ENCODE measurements around the gene HIRIP3.
A peak's percentile ranks its signal among the peaks of the same experiment; 100 is the strongest.

HIRIP3 gene

DNA sequence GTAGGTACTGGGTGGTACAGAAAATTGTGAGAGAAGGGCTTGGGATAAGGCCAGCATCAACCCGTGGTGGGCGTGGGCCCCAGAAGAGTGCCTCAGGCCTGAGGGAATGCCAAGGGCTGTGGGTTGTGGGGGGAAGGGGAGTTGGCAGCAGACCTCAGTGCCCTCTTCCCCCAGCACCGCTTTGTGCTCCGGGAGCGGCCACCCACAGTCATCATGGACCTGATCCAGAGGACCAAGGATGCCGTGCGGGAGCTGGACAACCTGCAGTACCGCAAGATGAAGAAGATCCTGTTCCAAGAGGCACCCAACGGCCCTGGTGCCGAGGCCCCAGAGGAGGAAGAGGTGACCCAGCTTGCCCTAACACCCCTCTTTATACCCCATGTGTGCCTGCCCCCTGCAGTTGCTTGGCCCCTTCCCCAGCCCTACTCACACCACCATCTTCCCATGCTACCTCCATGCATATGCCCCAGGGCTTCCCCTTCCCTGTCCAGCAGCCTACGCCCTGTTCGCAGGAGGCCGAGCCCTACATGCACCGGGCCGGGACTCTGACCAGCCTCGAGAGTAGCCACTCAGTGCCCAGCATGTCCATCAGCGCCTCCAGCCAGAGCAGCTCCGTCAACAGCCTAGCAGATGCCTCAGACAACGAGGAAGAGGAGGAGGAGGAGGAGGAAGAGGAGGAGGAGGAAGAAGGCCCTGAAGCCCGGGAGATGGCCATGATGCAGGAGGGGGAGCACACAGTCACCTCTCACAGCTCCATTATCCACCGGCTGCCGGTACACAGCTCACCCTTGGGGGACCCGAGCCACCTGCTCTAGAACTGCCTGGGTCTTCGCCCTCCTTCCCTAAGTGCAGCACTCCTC lies 12.6 kb downstream of the HIRIP3 start:
- TF ChIP-seq, protein P1, sequence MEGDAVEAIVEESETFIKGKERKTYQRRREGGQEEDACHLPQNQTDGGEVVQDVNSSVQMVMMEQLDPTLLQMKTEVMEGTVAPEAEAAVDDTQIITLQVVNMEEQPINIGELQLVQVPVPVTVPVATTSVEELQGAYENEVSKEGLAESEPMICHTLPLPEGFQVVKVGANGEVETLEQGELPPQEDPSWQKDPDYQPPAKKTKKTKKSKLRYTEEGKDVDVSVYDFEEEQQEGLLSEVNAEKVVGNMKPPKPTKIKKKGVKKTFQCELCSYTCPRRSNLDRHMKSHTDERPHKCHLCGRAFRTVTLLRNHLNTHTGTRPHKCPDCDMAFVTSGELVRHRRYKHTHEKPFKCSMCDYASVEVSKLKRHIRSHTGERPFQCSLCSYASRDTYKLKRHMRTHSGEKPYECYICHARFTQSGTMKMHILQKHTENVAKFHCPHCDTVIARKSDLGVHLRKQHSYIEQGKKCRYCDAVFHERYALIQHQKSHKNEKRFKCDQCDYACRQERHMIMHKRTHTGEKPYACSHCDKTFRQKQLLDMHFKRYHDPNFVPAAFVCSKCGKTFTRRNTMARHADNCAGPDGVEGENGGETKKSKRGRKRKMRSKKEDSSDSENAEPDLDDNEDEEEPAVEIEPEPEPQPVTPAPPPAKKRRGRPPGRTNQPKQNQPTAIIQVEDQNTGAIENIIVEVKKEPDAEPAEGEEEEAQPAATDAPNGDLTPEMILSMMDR (IDR thresholded peaks at IDR 0.05; ENCODE audit: control insufficient read depth, insufficient read depth, low read depth, low read length, missing control alignments) = no peak
- H3K4me3 ChIP-seq (ENCODE audit: control insufficient read depth, low read depth, low read length) = no peak overlapping the region
- no peak for DNase-seq (ENCODE audit: low read depth)

DNA sequence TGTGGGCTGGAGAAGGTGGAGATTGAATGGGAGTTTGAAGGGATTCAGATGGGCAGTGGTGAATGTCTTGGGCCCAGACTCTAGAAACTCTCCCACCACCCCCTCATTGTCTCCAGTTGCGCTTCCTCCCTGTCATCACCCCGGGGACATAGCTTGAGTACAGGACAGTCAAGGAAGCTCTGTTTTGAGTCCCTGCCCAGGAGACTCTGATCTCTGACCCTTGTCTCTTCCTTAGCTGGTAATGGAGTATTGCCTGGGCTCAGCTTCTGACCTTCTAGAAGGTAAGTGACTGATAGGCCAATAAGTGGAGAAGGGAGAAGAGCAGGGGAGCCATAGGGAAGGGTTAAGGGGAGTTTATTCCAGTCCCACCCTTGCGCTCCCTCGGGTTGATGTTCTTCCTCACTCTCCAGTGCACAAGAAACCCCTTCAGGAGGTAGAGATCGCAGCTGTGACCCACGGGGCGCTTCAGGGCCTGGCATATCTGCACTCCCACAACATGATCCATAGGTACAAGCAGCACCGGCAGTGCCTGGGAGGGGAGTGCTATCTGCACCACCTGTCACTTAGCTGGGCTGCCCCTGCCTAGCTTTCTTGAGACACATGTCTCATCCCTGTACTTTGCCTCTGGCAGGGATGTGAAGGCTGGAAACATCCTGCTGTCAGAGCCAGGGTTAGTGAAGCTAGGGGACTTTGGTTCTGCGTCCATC lies 16.7 kb downstream of the HIRIP3 start:
- TF ChIP-seq, protein P1 (IDR thresholded peaks at IDR 0.05; ENCODE audit: control insufficient read depth, insufficient read depth, low read depth, low read length, missing control alignments) = no peak
- no peak overlapping the region for H3K4me3 ChIP-seq (ENCODE audit: control insufficient read depth, low read depth, low read length)
- DNase-seq (ENCODE audit: low read depth) = no peak

DNA sequence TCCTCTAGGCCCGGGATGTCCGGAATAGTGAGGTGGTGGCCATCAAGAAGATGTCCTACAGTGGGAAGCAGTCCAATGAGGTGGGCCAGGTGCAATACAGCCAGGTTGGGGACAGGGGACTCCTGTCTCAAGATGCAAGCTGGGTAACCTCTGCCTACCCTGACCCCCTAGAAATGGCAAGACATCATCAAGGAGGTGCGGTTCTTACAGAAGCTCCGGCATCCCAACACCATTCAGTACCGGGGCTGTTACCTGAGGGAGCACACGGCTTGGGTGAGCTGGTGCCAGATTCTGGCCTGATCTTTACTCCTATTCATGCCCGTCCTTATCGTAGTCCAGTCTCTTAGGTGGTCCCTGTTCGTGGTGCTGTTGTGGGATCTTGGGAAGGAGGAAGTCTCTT lies 17.3 kb downstream of the HIRIP3 start:
- TF ChIP-seq, protein P1 (IDR thresholded peaks at IDR 0.05; ENCODE audit: control insufficient read depth, insufficient read depth, low read depth, low read length, missing control alignments) = no peak
- no peak overlapping the region for H3K4me3 ChIP-seq (ENCODE audit: control insufficient read depth, low read depth, low read length)
- DNase-seq (ENCODE audit: low read depth) = no peak

DNA sequence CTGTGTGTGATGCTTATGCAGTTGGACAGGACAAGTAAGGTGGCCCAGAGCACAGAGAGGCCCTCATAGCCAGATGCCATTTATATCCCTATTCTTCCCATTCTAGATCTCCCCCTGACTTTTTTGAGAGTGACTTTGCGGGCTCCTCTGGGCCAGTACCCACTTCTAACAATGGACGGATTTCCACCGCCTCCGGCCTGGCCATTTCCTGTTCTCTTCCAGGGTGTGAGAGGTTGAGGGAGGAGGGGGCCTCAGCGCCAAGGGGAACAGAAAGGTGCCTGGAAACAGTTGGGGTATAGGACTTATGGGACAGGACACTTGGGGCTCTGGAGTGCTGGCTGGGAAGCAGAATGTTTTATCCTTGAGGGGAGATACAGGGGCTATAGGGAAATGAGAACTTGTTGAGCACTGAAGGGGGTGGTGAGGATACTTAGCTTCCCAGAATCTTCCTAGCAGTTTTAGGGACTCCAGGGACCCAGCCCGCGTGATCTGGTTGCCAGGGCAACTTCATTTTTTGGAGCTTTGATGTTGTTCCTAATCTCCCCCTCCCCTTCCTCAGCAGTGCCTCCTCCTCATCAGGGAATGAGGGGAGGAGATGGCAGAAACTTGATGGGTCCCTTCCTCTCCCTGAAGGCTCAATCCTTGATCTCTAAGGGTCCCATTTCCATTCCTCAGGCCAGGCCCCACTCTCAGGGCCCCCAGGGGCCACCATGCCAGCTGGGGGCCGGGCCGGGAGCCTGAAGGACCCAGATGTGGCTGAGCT lies 18.2 kb downstream of the HIRIP3 start:
- TF ChIP-seq, protein P1 (IDR thresholded peaks at IDR 0.05; ENCODE audit: control insufficient read depth, insufficient read depth, low read depth, low read length, missing control alignments) = no peak
- DNase-seq (ENCODE audit: low read depth) = no peak
- H3K4me3 ChIP-seq (ENCODE audit: control insufficient read depth, low read depth, low read length) = no peak overlapping the region

DNA sequence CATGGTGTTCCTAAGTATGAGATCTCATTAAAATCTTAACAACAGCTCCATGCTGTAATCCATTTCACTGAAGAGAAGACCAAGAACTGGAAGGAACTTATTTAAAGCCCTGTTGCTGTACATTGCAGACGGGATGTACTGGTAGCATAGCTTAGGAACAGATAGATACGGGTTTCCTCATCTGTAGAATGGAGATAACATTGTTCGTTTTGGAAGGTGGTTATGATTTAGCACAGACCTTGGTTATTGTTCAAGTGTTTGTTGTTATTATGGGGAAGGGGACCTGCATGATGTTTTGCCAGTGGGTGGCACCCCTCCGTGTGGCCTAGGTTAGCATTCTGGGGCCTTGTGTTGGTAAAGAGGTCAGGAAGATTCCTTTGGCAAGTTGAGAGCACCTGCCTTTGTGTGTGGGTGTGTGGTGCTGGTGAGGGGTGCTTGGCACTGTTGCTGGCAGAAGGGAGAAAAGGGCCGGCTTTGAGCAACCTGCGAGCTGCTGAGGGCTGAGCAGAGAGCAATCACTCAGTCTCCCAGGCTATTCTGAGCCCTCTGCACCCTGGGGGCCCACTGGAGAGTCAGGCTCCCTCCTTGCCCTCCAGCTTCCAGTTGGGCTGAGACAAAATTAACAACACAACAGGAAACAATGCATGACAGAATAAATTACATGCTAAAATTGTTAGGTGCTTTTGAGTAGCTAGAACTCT lies 19.5 kb downstream of the HIRIP3 start:
- TF ChIP-seq, protein P1 (IDR thresholded peaks at IDR 0.05; ENCODE audit: control insufficient read depth, insufficient read depth, low read depth, low read length, missing control alignments) = no peak
- DNase-seq (ENCODE audit: low read depth) = no peak
- H3K4me3 ChIP-seq (ENCODE audit: control insufficient read depth, low read depth, low read length) = peak overlapping the region; percentile 95

DNA sequence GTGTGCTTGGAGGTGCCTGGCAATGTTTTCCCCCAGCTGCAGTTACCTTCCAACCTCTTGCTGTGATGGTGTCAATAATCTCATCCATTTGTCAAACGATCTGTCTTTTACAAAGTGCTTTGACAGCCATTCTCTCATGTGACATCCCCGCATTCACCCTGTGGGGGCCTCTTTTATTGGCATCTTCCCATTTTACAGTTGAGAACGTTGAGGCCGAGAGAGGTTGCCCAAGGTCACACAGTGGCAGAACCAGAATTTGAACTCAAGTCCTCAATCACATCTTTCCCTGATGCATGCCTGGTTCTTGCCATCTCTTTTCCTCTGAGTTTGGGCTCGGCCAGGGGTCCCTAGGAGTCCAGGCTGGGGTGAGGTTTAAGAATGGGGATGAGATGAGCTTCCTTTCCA lies 20.3 kb downstream of the HIRIP3 start:
- no peak for DNase-seq (ENCODE audit: low read depth)
- TF ChIP-seq, protein P1 (IDR thresholded peaks at IDR 0.05; ENCODE audit: control insufficient read depth, insufficient read depth, low read depth, low read length, missing control alignments) = no peak
- H3K4me3 ChIP-seq (ENCODE audit: control insufficient read depth, low read depth, low read length) = peak overlapping the region; percentile 95
